ENCODE measurements around the gene CECR2.

DNA sequence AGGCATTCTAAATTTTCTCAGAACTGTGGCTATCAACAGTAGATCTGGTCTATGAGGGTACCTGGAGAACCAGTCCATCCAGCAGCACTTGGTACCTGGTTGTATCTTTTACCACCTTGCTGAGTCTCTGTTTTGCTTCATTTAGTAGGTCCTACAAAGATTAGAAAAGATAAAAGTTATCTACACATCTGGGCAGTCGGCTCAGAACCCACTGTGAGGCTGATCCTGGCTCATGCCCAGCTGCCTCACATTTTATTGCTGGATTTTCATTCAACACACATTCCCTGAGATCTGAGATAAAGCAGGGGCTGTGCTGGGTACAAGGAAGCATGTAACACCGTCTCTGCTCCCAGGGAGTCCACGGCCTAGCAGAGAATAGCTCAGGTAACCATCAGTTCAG is 231.8 kb downstream of the CECR2 start:
- TF ChIP-seq, protein P1, sequence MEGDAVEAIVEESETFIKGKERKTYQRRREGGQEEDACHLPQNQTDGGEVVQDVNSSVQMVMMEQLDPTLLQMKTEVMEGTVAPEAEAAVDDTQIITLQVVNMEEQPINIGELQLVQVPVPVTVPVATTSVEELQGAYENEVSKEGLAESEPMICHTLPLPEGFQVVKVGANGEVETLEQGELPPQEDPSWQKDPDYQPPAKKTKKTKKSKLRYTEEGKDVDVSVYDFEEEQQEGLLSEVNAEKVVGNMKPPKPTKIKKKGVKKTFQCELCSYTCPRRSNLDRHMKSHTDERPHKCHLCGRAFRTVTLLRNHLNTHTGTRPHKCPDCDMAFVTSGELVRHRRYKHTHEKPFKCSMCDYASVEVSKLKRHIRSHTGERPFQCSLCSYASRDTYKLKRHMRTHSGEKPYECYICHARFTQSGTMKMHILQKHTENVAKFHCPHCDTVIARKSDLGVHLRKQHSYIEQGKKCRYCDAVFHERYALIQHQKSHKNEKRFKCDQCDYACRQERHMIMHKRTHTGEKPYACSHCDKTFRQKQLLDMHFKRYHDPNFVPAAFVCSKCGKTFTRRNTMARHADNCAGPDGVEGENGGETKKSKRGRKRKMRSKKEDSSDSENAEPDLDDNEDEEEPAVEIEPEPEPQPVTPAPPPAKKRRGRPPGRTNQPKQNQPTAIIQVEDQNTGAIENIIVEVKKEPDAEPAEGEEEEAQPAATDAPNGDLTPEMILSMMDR (IDR thresholded peaks at IDR 0.05; ENCODE audit: low read depth, low read length, poor library complexity, severe bottlenecking): no peak
- TF ChIP-seq EZH2phosphoT487 (IDR thresholded peaks at IDR 0.05; ENCODE audit: borderline replicate concordance, low read length): no peak

Data from DOHH2 (cell line).